ENCODE measurements around the gene PGAP6. TPM values are rescaled to one million over a fixed set of nuclear protein-coding genes. Genes with fewer than 3 reads are reported as not detected.
A peak's percentile ranks its signal among the peaks of the same experiment; 100 is the strongest.

The PGAP6 gene
- total and polyA plus RNA-seq, 2 of the 8 experiments (the other 6 are each of a cell fraction or from before 2014, with no cell fraction given), result 86.8 to 364 TPM

DNA sequence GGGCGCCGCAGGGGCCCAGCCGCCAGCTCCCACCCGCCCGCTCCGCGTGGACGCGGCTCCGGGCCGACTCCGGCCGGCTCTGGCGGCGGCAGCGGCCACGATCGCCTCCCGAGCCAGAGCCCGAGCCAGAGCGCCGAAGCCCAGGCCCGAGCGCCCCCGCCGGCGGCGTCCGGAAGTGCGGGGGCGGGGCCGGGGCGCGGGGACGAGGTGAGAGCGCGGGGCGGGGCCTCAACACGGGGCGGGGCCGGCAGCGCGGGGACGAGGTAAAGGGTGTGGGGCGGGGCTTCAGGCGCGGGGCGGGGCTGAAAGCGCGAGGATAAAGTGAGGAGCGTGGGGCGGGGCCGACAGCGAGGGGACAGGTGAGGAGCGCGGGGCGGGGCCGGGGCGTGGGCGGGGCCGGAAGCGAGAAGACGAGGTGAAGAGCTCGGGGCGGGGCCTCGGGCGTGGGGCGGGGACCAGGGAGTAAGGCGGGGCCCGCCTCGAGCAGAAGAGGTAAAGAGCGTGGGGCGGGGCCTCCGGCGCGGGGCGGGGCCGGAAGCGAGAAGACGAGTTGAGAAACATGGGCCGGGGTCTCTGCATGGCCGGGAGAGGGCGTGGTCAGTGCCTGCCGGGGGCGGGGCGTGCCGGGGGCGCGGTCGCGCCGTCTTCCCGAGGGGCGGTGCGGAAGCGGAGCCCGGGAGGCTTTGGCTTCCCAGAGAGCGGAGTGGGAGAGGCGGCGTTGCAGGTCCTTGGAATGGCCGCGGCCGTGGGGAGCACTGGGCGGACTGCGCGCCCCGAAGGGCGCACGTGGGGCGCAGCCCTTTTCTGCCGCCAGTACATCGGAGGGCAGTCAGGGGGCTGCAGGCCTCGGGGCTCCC lies 29.0 kb downstream of the PGAP6 start, which contains the start of gene AXIN1 (continued):
- TF ChIP-seq, protein P1, sequence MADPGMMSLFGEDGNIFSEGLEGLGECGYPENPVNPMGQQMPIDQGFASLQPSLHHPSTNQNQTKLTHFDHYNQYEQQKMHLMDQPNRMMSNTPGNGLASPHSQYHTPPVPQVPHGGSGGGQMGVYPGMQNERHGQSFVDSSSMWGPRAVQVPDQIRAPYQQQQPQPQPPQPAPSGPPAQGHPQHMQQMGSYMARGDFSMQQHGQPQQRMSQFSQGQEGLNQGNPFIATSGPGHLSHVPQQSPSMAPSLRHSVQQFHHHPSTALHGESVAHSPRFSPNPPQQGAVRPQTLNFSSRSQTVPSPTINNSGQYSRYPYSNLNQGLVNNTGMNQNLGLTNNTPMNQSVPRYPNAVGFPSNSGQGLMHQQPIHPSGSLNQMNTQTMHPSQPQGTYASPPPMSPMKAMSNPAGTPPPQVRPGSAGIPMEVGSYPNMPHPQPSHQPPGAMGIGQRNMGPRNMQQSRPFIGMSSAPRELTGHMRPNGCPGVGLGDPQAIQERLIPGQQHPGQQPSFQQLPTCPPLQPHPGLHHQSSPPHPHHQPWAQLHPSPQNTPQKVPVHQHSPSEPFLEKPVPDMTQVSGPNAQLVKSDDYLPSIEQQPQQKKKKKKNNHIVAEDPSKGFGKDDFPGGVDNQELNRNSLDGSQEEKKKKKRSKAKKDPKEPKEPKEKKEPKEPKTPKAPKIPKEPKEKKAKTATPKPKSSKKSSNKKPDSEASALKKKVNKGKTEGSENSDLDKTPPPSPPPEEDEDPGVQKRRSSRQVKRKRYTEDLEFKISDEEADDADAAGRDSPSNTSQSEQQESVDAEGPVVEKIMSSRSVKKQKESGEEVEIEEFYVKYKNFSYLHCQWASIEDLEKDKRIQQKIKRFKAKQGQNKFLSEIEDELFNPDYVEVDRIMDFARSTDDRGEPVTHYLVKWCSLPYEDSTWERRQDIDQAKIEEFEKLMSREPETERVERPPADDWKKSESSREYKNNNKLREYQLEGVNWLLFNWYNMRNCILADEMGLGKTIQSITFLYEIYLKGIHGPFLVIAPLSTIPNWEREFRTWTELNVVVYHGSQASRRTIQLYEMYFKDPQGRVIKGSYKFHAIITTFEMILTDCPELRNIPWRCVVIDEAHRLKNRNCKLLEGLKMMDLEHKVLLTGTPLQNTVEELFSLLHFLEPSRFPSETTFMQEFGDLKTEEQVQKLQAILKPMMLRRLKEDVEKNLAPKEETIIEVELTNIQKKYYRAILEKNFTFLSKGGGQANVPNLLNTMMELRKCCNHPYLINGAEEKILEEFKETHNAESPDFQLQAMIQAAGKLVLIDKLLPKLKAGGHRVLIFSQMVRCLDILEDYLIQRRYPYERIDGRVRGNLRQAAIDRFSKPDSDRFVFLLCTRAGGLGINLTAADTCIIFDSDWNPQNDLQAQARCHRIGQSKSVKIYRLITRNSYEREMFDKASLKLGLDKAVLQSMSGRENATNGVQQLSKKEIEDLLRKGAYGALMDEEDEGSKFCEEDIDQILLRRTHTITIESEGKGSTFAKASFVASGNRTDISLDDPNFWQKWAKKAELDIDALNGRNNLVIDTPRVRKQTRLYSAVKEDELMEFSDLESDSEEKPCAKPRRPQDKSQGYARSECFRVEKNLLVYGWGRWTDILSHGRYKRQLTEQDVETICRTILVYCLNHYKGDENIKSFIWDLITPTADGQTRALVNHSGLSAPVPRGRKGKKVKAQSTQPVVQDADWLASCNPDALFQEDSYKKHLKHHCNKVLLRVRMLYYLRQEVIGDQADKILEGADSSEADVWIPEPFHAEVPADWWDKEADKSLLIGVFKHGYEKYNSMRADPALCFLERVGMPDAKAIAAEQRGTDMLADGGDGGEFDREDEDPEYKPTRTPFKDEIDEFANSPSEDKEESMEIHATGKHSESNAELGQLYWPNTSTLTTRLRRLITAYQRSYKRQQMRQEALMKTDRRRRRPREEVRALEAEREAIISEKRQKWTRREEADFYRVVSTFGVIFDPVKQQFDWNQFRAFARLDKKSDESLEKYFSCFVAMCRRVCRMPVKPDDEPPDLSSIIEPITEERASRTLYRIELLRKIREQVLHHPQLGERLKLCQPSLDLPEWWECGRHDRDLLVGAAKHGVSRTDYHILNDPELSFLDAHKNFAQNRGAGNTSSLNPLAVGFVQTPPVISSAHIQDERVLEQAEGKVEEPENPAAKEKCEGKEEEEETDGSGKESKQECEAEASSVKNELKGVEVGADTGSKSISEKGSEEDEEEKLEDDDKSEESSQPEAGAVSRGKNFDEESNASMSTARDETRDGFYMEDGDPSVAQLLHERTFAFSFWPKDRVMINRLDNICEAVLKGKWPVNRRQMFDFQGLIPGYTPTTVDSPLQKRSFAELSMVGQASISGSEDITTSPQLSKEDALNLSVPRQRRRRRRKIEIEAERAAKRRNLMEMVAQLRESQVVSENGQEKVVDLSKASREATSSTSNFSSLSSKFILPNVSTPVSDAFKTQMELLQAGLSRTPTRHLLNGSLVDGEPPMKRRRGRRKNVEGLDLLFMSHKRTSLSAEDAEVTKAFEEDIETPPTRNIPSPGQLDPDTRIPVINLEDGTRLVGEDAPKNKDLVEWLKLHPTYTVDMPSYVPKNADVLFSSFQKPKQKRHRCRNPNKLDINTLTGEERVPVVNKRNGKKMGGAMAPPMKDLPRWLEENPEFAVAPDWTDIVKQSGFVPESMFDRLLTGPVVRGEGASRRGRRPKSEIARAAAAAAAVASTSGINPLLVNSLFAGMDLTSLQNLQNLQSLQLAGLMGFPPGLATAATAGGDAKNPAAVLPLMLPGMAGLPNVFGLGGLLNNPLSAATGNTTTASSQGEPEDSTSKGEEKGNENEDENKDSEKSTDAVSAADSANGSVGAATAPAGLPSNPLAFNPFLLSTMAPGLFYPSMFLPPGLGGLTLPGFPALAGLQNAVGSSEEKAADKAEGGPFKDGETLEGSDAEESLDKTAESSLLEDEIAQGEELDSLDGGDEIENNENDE (IDR thresholded peaks at IDR 0.05; ENCODE audit: insufficient replicate concordance, low read length), result no peak
- TF ChIP-seq NANOG (IDR thresholded peaks at IDR 0.05; ENCODE audit: insufficient read depth, low read depth, low read length, poor library complexity, severe bottlenecking), result no peak
- TF ChIP-seq, protein P2, sequence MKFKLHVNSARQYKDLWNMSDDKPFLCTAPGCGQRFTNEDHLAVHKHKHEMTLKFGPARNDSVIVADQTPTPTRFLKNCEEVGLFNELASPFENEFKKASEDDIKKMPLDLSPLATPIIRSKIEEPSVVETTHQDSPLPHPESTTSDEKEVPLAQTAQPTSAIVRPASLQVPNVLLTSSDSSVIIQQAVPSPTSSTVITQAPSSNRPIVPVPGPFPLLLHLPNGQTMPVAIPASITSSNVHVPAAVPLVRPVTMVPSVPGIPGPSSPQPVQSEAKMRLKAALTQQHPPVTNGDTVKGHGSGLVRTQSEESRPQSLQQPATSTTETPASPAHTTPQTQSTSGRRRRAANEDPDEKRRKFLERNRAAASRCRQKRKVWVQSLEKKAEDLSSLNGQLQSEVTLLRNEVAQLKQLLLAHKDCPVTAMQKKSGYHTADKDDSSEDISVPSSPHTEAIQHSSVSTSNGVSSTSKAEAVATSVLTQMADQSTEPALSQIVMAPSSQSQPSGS (IDR thresholded peaks at IDR 0.05; ENCODE audit: low read length), result no peak
- TF ChIP-seq SIN3A (conservative IDR thresholded peaks at IDR 0.05 in 1 of 2, IDR thresholded peaks at IDR 0.05 in 1 of 2; ENCODE audit: low read depth in 1 of 2, low read length in 2 of 2), result 0 out of 4 replicates have a peak, but pooled peaks of 1 of the 2 experiments have one; percentile 30
- 0 out of 2 replicates have a peak, but pooled peaks have one; percentile 4 for TF ChIP-seq BACH1 (IDR thresholded peaks at IDR 0.05; ENCODE audit: low read length)
- no peak for TF ChIP-seq NRF1 (IDR thresholded peaks at IDR 0.05; ENCODE audit: low read depth, low read length)

Measured in H1 (cell line).